H1 (cell line): ENCODE results near the gene DRC1. TPM values are rescaled to one million over a fixed set of nuclear protein-coding genes. Genes with fewer than 3 reads are reported as not detected.

Experiments
- POLR2AphosphoS5 ChIP-seq: IDR thresholded peaks from 2 replicates; pipeline ENCODE4 v1.6.1; 2011; ENCODE audit warnings: low read depth, low read length
- polyA plus RNA-seq, 7 experiments: library from polyadenylated mRNA; depleted of rRNA in 3 of 7; stranded (reverse) in 5 of 7; unstranded in 2 of 7; fragments of >200 nt in 5 of 7; fragments of 200-250 nt in 2 of 7; gene quantifications; 1 replicate in 5 of 7; 2 replicates in 1 of 7; 4 replicates in 1 of 7; pipeline versions ENCODE4 v1.2.1 to v1.2.3, GENCODE V29; 2011 to 2013; ENCODE audit warnings: missing spikeins in 2 of 7, mixed read lengths in 2 of 7
- total RNA-seq: library from RNA; stranded (reverse); fragmentation: NEBNext Ultra II Directional; extraction: Animal tissue kit (Norgen Biotek cat#: 25700); gene quantifications from 2 replicates; pipeline ENCODE4 v1.2.1, GENCODE V29; 2021
- TF ChIP-seq, protein P1 (sequence below), 3 experiments: IDR thresholded peaks; 1 replicate in 2 of 3; 2 replicates in 1 of 3; pipeline versions ENCODE4 v1.5.1 to v1.6.1; 2011; ENCODE audit warnings: low read length in 3 of 3, mild to moderate bottlenecking in 3 of 3, inconsistent platforms in 2 of 3, low read depth in 1 of 3, moderate library complexity in 1 of 3; ENCODE audit not compliant: insufficient read depth in 1 of 3; ENCODE audit errors: control extremely low read depth in 1 of 3

The DRC1 gene
- total and polyA plus RNA-seq, 2 of the 8 experiments (the other 6 are each of a cell fraction or from before 2014, with no cell fraction given), result 0.08 TPM; not detected in 1

DNA sequence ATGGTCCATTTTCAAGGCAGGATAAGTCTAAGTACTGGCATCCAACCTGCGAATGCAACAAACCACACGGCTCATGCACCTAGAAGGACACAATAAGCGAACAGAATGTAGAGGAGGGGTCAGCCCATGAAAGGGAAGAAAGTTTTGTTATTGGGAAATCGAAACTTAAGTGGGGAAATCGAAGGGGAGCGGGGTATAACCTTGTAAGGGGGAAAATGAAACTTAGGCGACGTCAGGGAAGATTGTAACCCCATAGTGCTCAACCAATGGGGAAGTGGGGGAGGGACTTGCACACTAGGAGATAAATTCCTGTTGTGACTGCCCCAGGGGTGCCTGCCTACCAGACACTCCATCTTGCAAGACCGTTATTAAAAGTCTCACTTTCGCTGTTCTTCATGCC lies 91.8 kb downstream of the DRC1 start (continued):
- TF ChIP-seq, protein P1, sequence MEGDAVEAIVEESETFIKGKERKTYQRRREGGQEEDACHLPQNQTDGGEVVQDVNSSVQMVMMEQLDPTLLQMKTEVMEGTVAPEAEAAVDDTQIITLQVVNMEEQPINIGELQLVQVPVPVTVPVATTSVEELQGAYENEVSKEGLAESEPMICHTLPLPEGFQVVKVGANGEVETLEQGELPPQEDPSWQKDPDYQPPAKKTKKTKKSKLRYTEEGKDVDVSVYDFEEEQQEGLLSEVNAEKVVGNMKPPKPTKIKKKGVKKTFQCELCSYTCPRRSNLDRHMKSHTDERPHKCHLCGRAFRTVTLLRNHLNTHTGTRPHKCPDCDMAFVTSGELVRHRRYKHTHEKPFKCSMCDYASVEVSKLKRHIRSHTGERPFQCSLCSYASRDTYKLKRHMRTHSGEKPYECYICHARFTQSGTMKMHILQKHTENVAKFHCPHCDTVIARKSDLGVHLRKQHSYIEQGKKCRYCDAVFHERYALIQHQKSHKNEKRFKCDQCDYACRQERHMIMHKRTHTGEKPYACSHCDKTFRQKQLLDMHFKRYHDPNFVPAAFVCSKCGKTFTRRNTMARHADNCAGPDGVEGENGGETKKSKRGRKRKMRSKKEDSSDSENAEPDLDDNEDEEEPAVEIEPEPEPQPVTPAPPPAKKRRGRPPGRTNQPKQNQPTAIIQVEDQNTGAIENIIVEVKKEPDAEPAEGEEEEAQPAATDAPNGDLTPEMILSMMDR (IDR thresholded peaks at IDR 0.05; ENCODE audit: control extremely low read depth in 1 of 3, insufficient read depth in 1 of 3, low read depth in 1 of 3, low read length in 3 of 3), result no peak
- TF ChIP-seq POLR2AphosphoS5, result no peak
